H1 (cell line): ENCODE measurements around the gene SEMA4C. TPM values are rescaled to one million over a fixed set of nuclear protein-coding genes. Genes with fewer than 3 reads are reported as not detected.

Experiments
- CTCF ChIA-PET: fragments of 300-600 bp; sonication (Branson Sonifier 250); formaldehyde crosslinking; loops from one replicate; lab custom pipeline; 2021; ENCODE audit not compliant: partially characterized antibody; lab: Charles Lee
- POLR2A ChIA-PET: fragments of 300-600 bp; sonication (Branson Sonifier 250); formaldehyde crosslinking; loops from one replicate; lab custom pipeline; 2021; ENCODE audit warnings: inconsistent platforms; ENCODE audit not compliant: partially characterized antibody; lab: Charles Lee
- DNase-seq, 2 experiments: peaks; one replicate each; pipeline versions ENCODE4 v3.0.0 to v3.0.0-alpha.2; 2010 to 2022; ENCODE audit warnings: low spot score in 2 of 2, low read depth in 1 of 2, mixed read lengths in 1 of 2
- FAIRE-seq: peaks from 2 replicates; lab custom pipeline; 2011; peaks lifted over from hg19 to GRCh38; lab: Jason Lieb, UNC
- H2AFZ ChIP-seq: 2 replicates; pipeline ENCODE4 v1.8.1; 2012; ENCODE audit warnings: low read length, inconsistent platforms
- H2AK5ac ChIP-seq: 2 replicates; pipeline ENCODE4 v1.6.1; 2013; ENCODE audit warnings: low read depth, low read length
- H2BK120ac ChIP-seq: replicated peaks from 2 replicates; pipeline ENCODE3; 2013; ENCODE audit warnings: low read depth, low read length, inconsistent platforms
- H2BK12ac ChIP-seq: 2 replicates; pipeline ENCODE4 v1.6.1; 2013; ENCODE audit warnings: low read depth, low read length
- H2BK15ac ChIP-seq: 2 replicates; pipeline ENCODE4 v1.6.1; 2013; ENCODE audit warnings: low read length
- H2BK20ac ChIP-seq: 2 replicates; pipeline ENCODE4 v1.6.1; 2013; ENCODE audit warnings: low read length
- H2BK5ac ChIP-seq: 2 replicates; pipeline ENCODE4 v1.6.1; 2013; ENCODE audit warnings: low read depth, low read length
- H3K14ac ChIP-seq: 2 replicates; pipeline ENCODE4 v1.6.1; 2013; ENCODE audit warnings: inconsistent platforms; ENCODE audit not compliant: insufficient read length
- H3K18ac ChIP-seq: 2 replicates; pipeline ENCODE4 v1.6.1; 2013; ENCODE audit warnings: low read length; ENCODE audit errors: extremely low read depth
- H3K23ac ChIP-seq: 2 replicates; pipeline ENCODE4 v1.6.1; 2013; ENCODE audit warnings: inconsistent platforms; ENCODE audit not compliant: insufficient read length
- H3K23me2 ChIP-seq: 2 replicates; pipeline ENCODE4 v1.6.1; 2013; ENCODE audit warnings: low read depth, low read length
- H3K27ac ChIP-seq: 2 replicates; pipeline ENCODE4 v1.6.1; 2011; ENCODE audit warnings: low read depth, low read length, inconsistent platforms
- H3K27me3 ChIP-seq, 4 experiments: replicated peaks in 1 of 4; 1 replicate in 1 of 4; 2 replicates in 3 of 4; pipeline versions ENCODE4 v1.6.1 to v1.8.1; 2011 to 2013; ENCODE audit warnings: low read length in 3 of 4, mild to moderate bottlenecking in 3 of 4, inconsistent platforms in 2 of 4, mixed read lengths in 2 of 4, moderate library complexity in 1 of 4; ENCODE audit not compliant: control insufficient read depth in 3 of 4, insufficient read depth in 3 of 4; ENCODE audit errors: extremely low read depth in 1 of 4
- H3K36me3 ChIP-seq, 4 experiments: 2 replicates each; pipeline versions ENCODE4 v1.6.1 to v1.8.1; 2011 to 2013; ENCODE audit warnings: mild to moderate bottlenecking in 4 of 4, low read length in 3 of 4, moderate library complexity in 2 of 4, control low read depth in 1 of 4, inconsistent platforms in 1 of 4; ENCODE audit not compliant: insufficient read depth in 4 of 4, control insufficient read depth in 2 of 4
- H3K4ac ChIP-seq: replicated peaks from 2 replicates; pipeline ENCODE3; 2013; ENCODE audit warnings: low read length, low read depth, mixed read lengths, inconsistent platforms; ENCODE audit not compliant: insufficient read length
- H3K4me1 ChIP-seq, 4 experiments: replicated peaks in 1 of 4; 1 replicate in 1 of 4; 2 replicates in 3 of 4; pipeline versions ENCODE4 v1.6.1 to v1.8.1; 2011 to 2013; ENCODE audit warnings: low read length in 3 of 4, inconsistent platforms in 2 of 4, mixed read lengths in 1 of 4; ENCODE audit not compliant: insufficient read depth in 4 of 4, control insufficient read depth in 3 of 4
- H3K4me2 ChIP-seq, 2 experiments: 2 replicates each; pipeline versions ENCODE4 v1.6.1 to v1.8.1; 2011 to 2013; ENCODE audit warnings: low read depth in 2 of 2, low read length in 2 of 2, control low read depth in 1 of 2, inconsistent platforms in 1 of 2, mild to moderate bottlenecking in 1 of 2; ENCODE audit not compliant: insufficient read depth in 1 of 2
- H3K4me3 ChIP-seq, 4 experiments: fragments of 200-600, 300-600 bp in 1 of 4; sonication (generic), shearing (Covaris generic), sonication (Bioruptor Twin) in 1 of 4; 2 replicates each; pipeline versions ENCODE4 v1.5.1 to v1.8.1; 2011 to 2016; ENCODE audit warnings: low read length in 4 of 4, low read depth in 3 of 4, control low read depth in 2 of 4, inconsistent platforms in 2 of 4, mild to moderate bottlenecking in 2 of 4, mixed read lengths in 1 of 4, moderate library complexity in 1 of 4; ENCODE audit not compliant: insufficient read depth in 2 of 4; ENCODE audit errors: extremely low read depth in 1 of 4
- H3K56ac ChIP-seq: replicated peaks from 2 replicates; pipeline ENCODE3; 2013; ENCODE audit warnings: low read depth, mild to moderate bottlenecking, mixed read lengths, low read length, inconsistent platforms; ENCODE audit not compliant: insufficient read length
- H3K79me1 ChIP-seq: 2 replicates; pipeline ENCODE4 v1.6.1; 2013; ENCODE audit warnings: low read depth, low read length, control low read depth
- H3K79me2 ChIP-seq, 2 experiments: 2 replicates each; pipeline versions ENCODE4 v1.6.1 to v1.8.1; 2012 to 2013; ENCODE audit warnings: low read length in 2 of 2, mild to moderate bottlenecking in 2 of 2, inconsistent platforms in 1 of 2; ENCODE audit not compliant: insufficient read depth in 2 of 2, control insufficient read depth in 1 of 2
- H3K9ac ChIP-seq, 4 experiments: replicated peaks in 1 of 4; 1 replicate in 1 of 4; 2 replicates in 3 of 4; pipeline versions ENCODE4 v1.6.1 to v1.8.1; 2011 to 2013; ENCODE audit warnings: low read depth in 3 of 4, low read length in 3 of 4, control low read depth in 2 of 4, mild to moderate bottlenecking in 2 of 4, moderate library complexity in 2 of 4, inconsistent platforms in 1 of 4; ENCODE audit errors: extremely low read depth in 1 of 4
- H3K9me3 ChIP-seq, 2 experiments: 2 replicates each; pipeline versions ENCODE4 v1.6.1 to v1.8.1; 2012 to 2013; ENCODE audit warnings: mild to moderate bottlenecking in 2 of 2, moderate library complexity in 2 of 2, control low read depth in 1 of 2, inconsistent platforms in 1 of 2, low read depth in 1 of 2, low read length in 1 of 2, mixed read lengths in 1 of 2; ENCODE audit not compliant: insufficient read depth in 2 of 2
- H4K20me1 ChIP-seq, 2 experiments: replicated peaks in 1 of 2; 2 replicates each; pipeline versions ENCODE3 to v1.8.1; 2011 to 2013; ENCODE audit warnings: inconsistent platforms in 2 of 2, low read length in 2 of 2, mild to moderate bottlenecking in 1 of 2; ENCODE audit not compliant: insufficient read depth in 2 of 2, control insufficient read depth in 1 of 2
- H4K5ac ChIP-seq: 2 replicates; pipeline ENCODE4 v1.6.1; 2013; ENCODE audit warnings: low read length, low read depth, mixed read lengths, inconsistent platforms; ENCODE audit not compliant: insufficient read length
- H4K8ac ChIP-seq: 2 replicates; pipeline ENCODE4 v1.8.0; 2013; ENCODE audit warnings: mild to moderate bottlenecking, moderate library complexity, low read length, inconsistent platforms; ENCODE audit not compliant: insufficient read depth; ENCODE audit errors: extremely low read depth
- H4K91ac ChIP-seq: replicated peaks from 2 replicates; pipeline ENCODE3; 2013; ENCODE audit warnings: low read length, mixed read lengths, inconsistent platforms; ENCODE audit not compliant: insufficient read length
- BCL11A ChIP-seq, 2 experiments: IDR thresholded peaks; one replicate each; pipeline ENCODE4 v1.6.1; 2011; ENCODE audit warnings: low read depth in 2 of 2, low read length in 2 of 2, mild to moderate bottlenecking in 2 of 2
- CBX8 ChIP-seq: fragments of 300-800, 300-1000 bp; sonication (generic); IDR thresholded peaks from 2 replicates; pipeline ENCODE4 v1.7.1; 2016; ENCODE audit warnings: low read depth, low read length, borderline replicate concordance
- HDAC6 ChIP-seq: IDR thresholded peaks from one replicate; pipeline ENCODE4 v1.7.1; 2012; ENCODE audit warnings: low read depth, mild to moderate bottlenecking, inconsistent platforms, low read length, moderate library complexity
- SIRT6 ChIP-seq: IDR thresholded peaks from one replicate; pipeline ENCODE4 v1.7.1; 2012; ENCODE audit warnings: low read length, inconsistent platforms
- WGBS, 2 experiments: shearing (Covaris generic) in 1 of 2; methylation state at CpG; one replicate each; pipeline versions ENCODE4 v1.1.6 to v1.1.7; 2013 to 2015; ENCODE audit warnings: low lambda C conversion rate in 2 of 2, mixed read lengths in 2 of 2, inconsistent platforms in 1 of 2, low coverage in 1 of 2, missing lambda C conversion rate in 1 of 2; ENCODE audit not compliant: insufficient replicate concordance in 2 of 2, insufficient coverage in 1 of 2, insufficient read length in 1 of 2; ENCODE audit errors: extremely low coverage in 1 of 2, missing lambda C conversion rate in 1 of 2; 5-methylcytosine and 5-hydroxymethylcytosine counted together
- polyA plus RNA-seq, 7 experiments: library from polyadenylated mRNA; depleted of rRNA in 3 of 7; stranded (reverse) in 5 of 7; unstranded in 2 of 7; fragments of >200 nt in 5 of 7; fragments of 200-250 nt in 2 of 7; gene quantifications; 1 replicate in 5 of 7; 2 replicates in 1 of 7; 4 replicates in 1 of 7; pipeline versions ENCODE4 v1.2.1 to v1.2.3, GENCODE V29; 2011 to 2013; ENCODE audit warnings: missing spikeins in 2 of 7, mixed read lengths in 2 of 7
- total RNA-seq: library from RNA; stranded (reverse); fragmentation: NEBNext Ultra II Directional; extraction: Animal tissue kit (Norgen Biotek cat#: 25700); gene quantifications from 2 replicates; pipeline ENCODE4 v1.2.1, GENCODE V29; 2021
- TF ChIP-seq, protein P1 (sequence below): IDR thresholded peaks from 2 replicates; pipeline ENCODE4 v1.6.1; 2011; ENCODE audit warnings: low read depth, mild to moderate bottlenecking, low read length; ENCODE audit not compliant: insufficient read depth

The SEMA4C gene
- total and polyA plus RNA-seq, 2 of the 8 experiments (the other 6 are each of a cell fraction or from before 2014, with no cell fraction given): 47.5 to 67.3 TPM

DNA sequence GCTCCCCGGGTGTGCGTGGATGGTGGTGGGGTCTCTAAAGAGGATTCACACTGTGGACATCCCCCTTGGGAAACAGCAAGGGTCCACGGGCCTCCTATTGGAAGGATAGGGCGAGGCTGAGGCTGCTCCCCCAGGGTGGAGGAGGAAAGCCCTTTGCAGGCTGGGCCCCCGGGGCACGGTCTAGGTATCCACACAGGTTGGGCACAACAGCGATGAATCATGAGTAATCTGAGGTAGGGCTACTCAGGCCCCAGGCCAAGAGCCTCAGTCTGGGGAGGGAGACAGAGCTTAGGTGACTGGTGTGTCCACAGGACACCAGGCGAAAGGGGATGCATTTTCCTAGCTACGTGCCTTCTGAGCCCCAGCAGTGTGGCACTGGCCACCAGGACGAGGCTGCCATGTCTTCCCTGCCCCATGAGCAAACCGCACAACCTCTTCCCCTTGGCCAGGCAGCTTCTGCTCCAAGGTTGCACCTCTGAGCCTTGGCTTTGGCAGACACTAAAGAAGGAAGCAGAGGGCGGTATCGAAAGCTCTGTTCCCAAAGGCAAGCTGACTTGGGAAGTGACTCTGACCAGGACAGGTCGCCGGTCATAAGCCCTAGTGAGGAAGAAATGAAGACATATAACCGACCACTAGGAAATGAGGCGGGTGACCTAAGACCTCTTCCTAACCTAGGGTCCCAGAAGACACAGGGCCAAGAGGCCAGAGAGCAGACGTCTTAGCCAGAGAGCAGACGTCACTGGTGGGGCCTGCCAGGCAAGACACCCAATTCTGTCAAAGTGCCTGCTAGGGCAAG is 14.6 kb upstream of the SEMA4C start:
- H3K27ac ChIP-seq: no peak overlapping the region
- FAIRE-seq (no peak), DNase-seq (no peak)
- H3K79me2 ChIP-seq: no peaks in the 10 kb centered on the region
- H2BK20ac ChIP-seq: peak overlapping the region; percentile 61; the same call in 1 of the 2 replicates
- no peaks in the 10 kb centered on the region for H3K9me3 ChIP-seq
- no peak overlapping the region for H2AFZ ChIP-seq
- H3K14ac ChIP-seq: no peak overlapping the region
- H2BK120ac ChIP-seq: no peak overlapping the region
- peak overlapping the region; percentile 82; the same call in 1 of the 2 replicates for H2BK5ac ChIP-seq
- TF ChIP-seq SIRT6 (no peak), CBX8 (no peak), HDAC6 (no peak), BCL11A (IDR thresholded peaks at IDR 0.05; ENCODE audit: low read depth in 2 of 2, low read length in 2 of 2) (no peak)
- TF ChIP-seq, protein P1, sequence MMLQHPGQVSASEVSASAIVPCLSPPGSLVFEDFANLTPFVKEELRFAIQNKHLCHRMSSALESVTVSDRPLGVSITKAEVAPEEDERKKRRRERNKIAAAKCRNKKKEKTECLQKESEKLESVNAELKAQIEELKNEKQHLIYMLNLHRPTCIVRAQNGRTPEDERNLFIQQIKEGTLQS: no peak
- H3K18ac ChIP-seq: no peak overlapping the region
- no peak overlapping the region for H3K4me2 ChIP-seq
- H4K8ac ChIP-seq: no peak overlapping the region; the same call in 1 of the 2 replicates
- H3K79me1 ChIP-seq: no peaks in the 10 kb centered on the region
- ChIA-PET POLR2A (interaction anchor here (1.2 to 4.9 kb wide), 6 partner anchors 9 to 27 kb away, joined by 3 to 25 read pairs (median 5); partner anchors contain the start of gene ANKRD39), CTCF (interaction anchor here (0.7 to 4.1 kb wide), 8 partner anchors 9 to 66 kb away, joined by 3 to 27 read pairs (median 5); partner anchors contain the start of gene ANKRD39)
- no peaks in the 10 kb centered on the region for H4K20me1 ChIP-seq
- H3K56ac ChIP-seq: no peak overlapping the region
- H2AK5ac ChIP-seq: no peak overlapping the region
- peak overlapping the region; percentile 86 for H4K91ac ChIP-seq
- H4K5ac ChIP-seq: peak overlapping the region; percentile 10
- peaks cover 3 to 26% (median 17%) of the 10 kb centered on the region in 4 experiments for H3K4me1 ChIP-seq
- H3K9ac ChIP-seq: no peak overlapping the region
- H3K23ac ChIP-seq: no peak overlapping the region
- no peak overlapping the region for H3K4me3 ChIP-seq
- no peaks in the 10 kb centered on the region for H3K36me3 ChIP-seq
- WGBS, 2 experiments: 90% methylated on average over 19 of the region's 19 CpGs; no CpG with 5 or more reads in 1 of the 2 experiments
- H3K23me2 ChIP-seq: peaks cover 2% of the 10 kb centered on the region; the same call in 1 of the 2 replicates
- H3K4ac ChIP-seq: no peak overlapping the region
- H3K27me3 ChIP-seq: peaks cover 0 to 2% (median under 1%) of the 10 kb centered on the region in 4 experiments; a peak in 2 of 7 replicates
- peak overlapping the region; percentile 92; the same call in 1 of the 2 replicates for H2BK12ac ChIP-seq
- H2BK15ac ChIP-seq: peak overlapping the region; percentile 96
